HepG2 (cell line): ENCODE measurements around the gene SIK2. TPM values are rescaled to one million over a fixed set of nuclear protein-coding genes. Genes with fewer than 3 reads are reported as not detected.

ENCODE experiments used
- ATAC-seq: fragments of 200-7000 bp; cut with Tn5 transposase; 3 replicates; pipeline ENCODE4 v1.9.1; 2020; ENCODE audit warnings: mild to moderate bottlenecking, moderate library complexity
- BruUV-seq: library from RNA; stranded (reverse); fragments of 400-500 nt; replicated peaks from 2 replicates; lab custom pipeline; 2021; lab: Mats Ljungman, UMichigan
- CTCF ChIA-PET: fragments of 300-600 bp; formaldehyde crosslinking; extraction: SDS; loops from one replicate; lab custom pipeline; 2021; ENCODE audit warnings: low total read pairs, inconsistent platforms, low intra/inter-chr PET ratio; lab: Yijun Ruan, JAX
- POLR2A ChIA-PET: fragments of 350-600 bp; sonication (Branson Sonifier 250); formaldehyde crosslinking; loops from one replicate; lab custom pipeline; 2020; ENCODE audit warnings: antibody characterized with exemption, inconsistent platforms; lab: Yijun Ruan, JAX
- DNase-seq: peaks from one replicate; pipeline ENCODE4 v3.0.0-alpha.2; 2015; ENCODE audit warnings: low spot score
- FAIRE-seq: peaks from 3 replicates; lab custom pipeline; 2011; peaks lifted over from hg19 to GRCh38; lab: Jason Lieb, UNC
- H2AFZ ChIP-seq: one replicate; pipeline ENCODE4 v1.6.1; 2011; ENCODE audit warnings: low read length, inconsistent platforms
- H3K27ac ChIP-seq: fragments of 300-600 bp; 3 replicates; pipeline ENCODE4 v1.8.0; 2011; ENCODE audit warnings: mixed run types, mild to moderate bottlenecking, mixed read lengths, low read length, inconsistent platforms; ENCODE audit not compliant: insufficient read depth; ENCODE audit errors: extremely low read length
- H3K27me3 ChIP-seq, 2 experiments: fragments of 200-600 bp in 1 of 2; 2 replicates in 1 of 2; 3 replicates in 1 of 2; pipeline versions ENCODE4 v1.6.0 to v1.8.0; 2011; ENCODE audit warnings: low read length in 2 of 2, mild to moderate bottlenecking in 2 of 2, moderate library complexity in 2 of 2, inconsistent platforms in 1 of 2; ENCODE audit not compliant: insufficient read depth in 2 of 2, control insufficient read depth in 1 of 2
- H3K36me3 ChIP-seq, 2 experiments: fragments of 200-600 bp in 1 of 2; replicated peaks in 1 of 2; 2 replicates in 1 of 2; 3 replicates in 1 of 2; pipeline versions ENCODE4 v1.5.1 to v1.8.0; 2011; ENCODE audit warnings: low read length in 2 of 2, inconsistent platforms in 1 of 2; ENCODE audit not compliant: insufficient read depth in 2 of 2, control insufficient read depth in 1 of 2
- H3K4me1 ChIP-seq: 2 replicates; pipeline ENCODE4 v1.5.1; 2012; ENCODE audit warnings: low read length, inconsistent platforms; ENCODE audit not compliant: insufficient read depth
- H3K4me2 ChIP-seq: 2 replicates; pipeline ENCODE4 v1.6.0; 2011; ENCODE audit warnings: low read depth, low read length, inconsistent platforms
- H3K4me3 ChIP-seq, 3 experiments: fragments of 200-600 bp in 1 of 3; sonication (generic), shearing (Covaris generic) in 1 of 3; replicated peaks in 1 of 3; 2 replicates each; pipeline ENCODE4 v1.5.1; 2011 to 2016; ENCODE audit warnings: low read length in 3 of 3, inconsistent platforms in 2 of 3, low read depth in 2 of 3, mild to moderate bottlenecking in 2 of 3, control low read depth in 1 of 3, mixed read lengths in 1 of 3; ENCODE audit not compliant: insufficient read depth in 1 of 3
- H3K79me2 ChIP-seq: one replicate; pipeline ENCODE4 v1.6.1; 2011; ENCODE audit warnings: low read length, inconsistent platforms; ENCODE audit not compliant: insufficient read depth
- H3K9ac ChIP-seq: 2 replicates; pipeline ENCODE4 v1.6.0; 2011; ENCODE audit warnings: mild to moderate bottlenecking, low read depth, low read length, inconsistent platforms; ENCODE audit not compliant: insufficient read depth
- H3K9me3 ChIP-seq: 2 replicates; pipeline ENCODE4 v1.5.1; 2012; ENCODE audit warnings: mild to moderate bottlenecking, low read length
- H4K20me1 ChIP-seq: 2 replicates; pipeline ENCODE4 v1.6.0; 2011; ENCODE audit warnings: inconsistent platforms, mild to moderate bottlenecking, low read length, moderate library complexity; ENCODE audit not compliant: insufficient read depth
- CENPX ChIP-seq: sonication (generic); formaldehyde crosslinking; IDR thresholded peaks from 2 replicates; pipeline ENCODE4 v1.9.0; 2021; ENCODE audit warnings: mild to moderate bottlenecking, missing genetic modification reagents, moderate library complexity
- CREB1 ChIP-seq, 2 experiments: fragments of 450-650 bp in 1 of 2; IDR thresholded peaks; 2 replicates each; pipeline ENCODE4 v1.6.1; 2016 to 2017; ENCODE audit warnings: control low read depth in 1 of 2, mild to moderate bottlenecking in 1 of 2, missing compliant biosample characterization in 1 of 2, missing genetic modification characterization in 1 of 2
- FOXA3 ChIP-seq: IDR thresholded peaks from 2 replicates; pipeline ENCODE4 v1.6.1; 2016; ENCODE audit warnings: missing genetic modification reagents, missing compliant biosample characterization
- FOXK1 ChIP-seq: sonication (generic); formaldehyde crosslinking; IDR thresholded peaks from 2 replicates; pipeline ENCODE4 v1.4.0; 2020; ENCODE audit warnings: low read depth, missing genetic modification reagents, borderline replicate concordance
- HDAC6 ChIP-seq: fragments of 200-600 bp; sonication (generic); IDR thresholded peaks from 2 replicates; pipeline ENCODE4 v1.7.0; 2017; ENCODE audit warnings: mild to moderate bottlenecking, antibody characterized with exemption, low read length, low read depth
- HOXA7 ChIP-seq: sonication (generic); formaldehyde crosslinking; IDR thresholded peaks from 2 replicates; pipeline ENCODE4 v1.8.1; 2022; ENCODE audit warnings: mild to moderate bottlenecking, missing genetic modification reagents, moderate library complexity
- MIER3 ChIP-seq: IDR thresholded peaks from 2 replicates; pipeline ENCODE4 v1.6.1; 2016; ENCODE audit warnings: missing compliant biosample characterization, borderline replicate concordance
- RBM22 ChIP-seq: fragments of 200-400 bp; formaldehyde crosslinking; optimal IDR thresholded peaks from 2 replicates; pipeline ENCODE3; 2017; ENCODE audit warnings: mild to moderate bottlenecking, low read length, moderate library complexity
- SNRNP70 ChIP-seq: fragments of 200-400 bp; formaldehyde crosslinking; IDR thresholded peaks from 2 replicates; pipeline ENCODE4 v1.6.1; 2017; ENCODE audit warnings: mild to moderate bottlenecking, low read depth, low read length, moderate library complexity
- SOX13 ChIP-seq, 3 experiments: fragments of 450-650 bp in 1 of 3; sonication (generic) in 1 of 3; formaldehyde crosslinking in 1 of 3; IDR thresholded peaks in 2 of 3; conservative IDR thresholded peaks in 1 of 3; 2 replicates each; pipeline versions ENCODE4 v1.5.0 to v1.6.1; 2016 to 2020; ENCODE audit warnings: antibody characterized with exemption in 1 of 3, mild to moderate bottlenecking in 1 of 3, missing compliant biosample characterization in 1 of 3, missing genetic modification reagents in 1 of 3, moderate library complexity in 1 of 3
- THRA ChIP-seq: sonication (generic); formaldehyde crosslinking; IDR thresholded peaks from 2 replicates; pipeline ENCODE4 v1.4.0; 2020; ENCODE audit warnings: missing genetic modification reagents, borderline replicate concordance
- ZNF205 ChIP-seq: IDR thresholded peaks from 2 replicates; pipeline ENCODE4 v1.6.1; 2018; ENCODE audit warnings: missing biosample characterization, missing genetic modification reagents
- ZNF234 ChIP-seq: sonication (generic); formaldehyde crosslinking; conservative IDR thresholded peaks from 2 replicates; pipeline ENCODE4 v1.5.1; 2020; ENCODE audit warnings: mild to moderate bottlenecking, missing genetic modification reagents
- ZNF33B ChIP-seq: sonication (generic); formaldehyde crosslinking; IDR thresholded peaks from 2 replicates; pipeline ENCODE4 v1.5.1; 2020; ENCODE audit warnings: mild to moderate bottlenecking, missing genetic modification reagents
- ZNF407 ChIP-seq: sonication (generic); formaldehyde crosslinking; IDR thresholded peaks from one replicate; pipeline ENCODE4 v1.5.1; 2020; ENCODE audit warnings: mild to moderate bottlenecking, missing genetic modification reagents; ENCODE audit errors: not compliant biosample characterization
- ZNF788 ChIP-seq: sonication (generic); formaldehyde crosslinking; IDR thresholded peaks from 2 replicates; pipeline ENCODE4 v1.5.0; 2020; ENCODE audit warnings: mild to moderate bottlenecking, missing genetic modification reagents, borderline replicate concordance
- WGBS: methylation state at CpG from one replicate; pipeline ENCODE4 v1.1.6; 2017; ENCODE audit warnings: low lambda C conversion rate; 5-methylcytosine and 5-hydroxymethylcytosine counted together
- in situ Hi-C: cut with HindIII; loops from 2 replicates; pipeline ENCODE4 v1.10.0; 2017; ENCODE audit warnings: low pct_unique_long_range_greater_than_20kb; ENCODE audit not compliant: extremely low pct_ligation_motif_present
- intact Hi-C: fragments of 100-400 bp; cut with micrococcal nuclease; formaldehyde crosslinking; loops from one replicate; pipeline ENCODE4 v1.10.0; 2022; ENCODE audit not compliant: unreplicated experiment
- polyA plus RNA-seq, 8 experiments: library from polyadenylated mRNA; depleted of rRNA in 3 of 8; stranded (reverse) in 7 of 8; unstranded in 1 of 8; fragments of >200 nt; fragmentation: Illumina TruSeq in 4 of 8; extraction: Trizol in 4 of 8; gene quantifications; 2 replicates each; pipeline versions ENCODE4 v1.2.1 to v1.2.3, GENCODE V29; 2011 to 2016; ENCODE audit warnings: low read depth in 4 of 8, missing spikeins in 1 of 8, mixed read lengths in 1 of 8; ENCODE audit not compliant: insufficient read depth in 1 of 8
- total RNA-seq, 5 experiments: library from RNA; depleted of rRNA; stranded (reverse); fragments of >200 nt; fragmentation: Illumina TruSeq; extraction: Trizol; gene quantifications; 2 replicates each; pipeline ENCODE4 v1.2.3, GENCODE V29; 2016; ENCODE audit warnings: low read depth in 1 of 5

SIK2 gene
- total and polyA plus RNA-seq, 2 of the 13 experiments (the other 11 are each of a cell fraction or from before 2014, with no cell fraction given): 8.1 to 15.4 TPM

- BruUV-seq: no TSS peak
- ChIA-PET CTCF (no interaction called here), POLR2A (no interaction called here)
- H3K4me3 ChIP-seq: no peak overlapping the region
- 84% methylated on average over 3 of the region's 3 CpGs for WGBS
- FAIRE-seq: no peak
- H3K36me3 ChIP-seq: no peaks in the 10 kb centered on the region
- H3K27ac ChIP-seq: no peak overlapping the region
- no peak overlapping the region for H3K9ac ChIP-seq
- peaks cover 6% of the 10 kb centered on the region; the same call in 1 of the 2 replicates for H3K9me3 ChIP-seq
- peaks cover 41% of the 10 kb centered on the region for H3K4me1 ChIP-seq
- intact Hi-C loops (loop anchor here (5.0 kb wide), 1 partner anchor 108 kb away; no protein-coding TSS in a partner anchor), in situ Hi-C loops (no loop called here)
- no peak for DNase-seq
- no peak overlapping the region for H2AFZ ChIP-seq
- no peak overlapping the region for H3K4me2 ChIP-seq
- no peaks in the 10 kb centered on the region for H4K20me1 ChIP-seq
- no peaks in the 10 kb centered on the region for H3K27me3 ChIP-seq
- no peaks in the 10 kb centered on the region for H3K79me2 ChIP-seq
- ATAC-seq: no peak
- TF ChIP-seq SOX13 (IDR thresholded peaks at IDR 0.05) (no peak), SOX13 (CRISPR knock-in tag; conservative IDR thresholded peaks at IDR 0.05 in 1 of 2, IDR thresholded peaks at IDR 0.05 in 1 of 2) (no peak), HDAC6 (no peak), MIER3 (CRISPR knock-in tag) (no peak), HOXA7 (CRISPR knock-in tag) (no peak), CREB1 (IDR thresholded peaks at IDR 0.05) (no peak), CREB1 (CRISPR knock-in tag; IDR thresholded peaks at IDR 0.05) (no peak), ZNF407 (CRISPR knock-in tag) (no peak), SNRNP70 (no peak), FOXK1 (CRISPR knock-in tag) (no peak), ZNF205 (no peak), ZNF234 (no peak), FOXA3 (CRISPR knock-in tag) (no peak), THRA (CRISPR knock-in tag) (no peak), RBM22 (no peak), ZNF788 (CRISPR knock-in tag) (no peak), ZNF33B (CRISPR knock-in tag) (no peak), CENPX (no peak)
Measured at GRCh38 chr11:111560800-111561199, 41.4 kb upstream of the SIK2 start.
